Activated naive CD4-positive, alpha-beta T cell (primary cell): ENCODE data around the gene ARHGEF7.

Experiments used
- DNase-seq, 4 experiments: peaks; one replicate each; lab custom pipeline; 2025; lab: John Stamatoyannopoulos, UW

Gene ARHGEF7

DNA sequence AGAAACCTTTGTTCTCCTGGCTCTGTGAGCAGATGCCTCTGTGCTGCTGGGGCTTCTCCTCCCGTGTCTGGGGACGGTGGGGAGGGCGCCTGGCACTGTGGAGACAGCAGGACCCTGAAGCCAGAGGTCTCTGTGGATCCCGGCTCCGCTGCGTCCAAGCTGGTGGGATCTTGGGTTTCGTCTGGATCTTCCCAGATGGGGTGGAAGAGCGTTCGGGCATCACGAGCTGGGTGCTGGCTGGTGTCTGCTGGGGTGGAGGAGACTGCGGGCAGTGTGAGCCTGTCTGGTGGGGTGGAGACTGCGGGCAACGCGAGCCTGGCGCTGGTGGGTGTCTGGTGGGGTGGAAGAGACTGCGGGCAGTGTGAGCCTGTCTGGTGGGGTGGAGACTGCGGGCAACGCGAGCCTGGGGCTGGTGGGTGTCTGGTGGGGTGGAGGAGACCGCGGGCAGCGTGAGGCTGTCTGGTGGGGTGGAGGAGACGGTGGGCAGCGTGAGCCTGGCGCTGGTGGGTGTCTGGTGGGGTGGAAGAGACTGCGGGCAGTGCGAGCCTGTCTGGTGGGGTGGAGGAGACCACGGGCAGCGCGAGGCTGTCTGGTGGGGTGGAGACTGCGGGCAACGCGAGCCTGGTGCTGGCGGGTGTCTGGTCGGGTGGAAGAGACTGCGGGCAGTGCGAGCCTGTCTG lies 211.0 kb downstream of the ARHGEF7 start:
- no peak for DNase-seq

DNA sequence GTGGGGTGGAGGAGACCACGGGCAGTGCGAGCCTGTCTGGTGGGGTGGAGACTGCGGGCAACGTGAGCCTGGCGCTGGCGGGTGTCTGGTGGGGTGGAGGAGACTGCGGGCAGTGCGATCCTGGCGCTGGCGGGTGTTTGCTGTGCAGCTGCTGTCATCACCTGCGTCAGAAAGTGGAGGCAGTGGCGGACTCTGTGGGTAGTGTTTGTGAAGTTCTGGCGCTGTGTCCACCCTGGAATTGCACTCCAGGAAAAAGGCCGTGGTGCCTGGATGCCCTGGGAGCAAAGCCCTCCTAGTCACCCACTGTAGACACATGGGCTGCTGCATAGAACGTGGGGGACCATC lies 211.5 kb downstream of the ARHGEF7 start:
- no peak for DNase-seq

DNA sequence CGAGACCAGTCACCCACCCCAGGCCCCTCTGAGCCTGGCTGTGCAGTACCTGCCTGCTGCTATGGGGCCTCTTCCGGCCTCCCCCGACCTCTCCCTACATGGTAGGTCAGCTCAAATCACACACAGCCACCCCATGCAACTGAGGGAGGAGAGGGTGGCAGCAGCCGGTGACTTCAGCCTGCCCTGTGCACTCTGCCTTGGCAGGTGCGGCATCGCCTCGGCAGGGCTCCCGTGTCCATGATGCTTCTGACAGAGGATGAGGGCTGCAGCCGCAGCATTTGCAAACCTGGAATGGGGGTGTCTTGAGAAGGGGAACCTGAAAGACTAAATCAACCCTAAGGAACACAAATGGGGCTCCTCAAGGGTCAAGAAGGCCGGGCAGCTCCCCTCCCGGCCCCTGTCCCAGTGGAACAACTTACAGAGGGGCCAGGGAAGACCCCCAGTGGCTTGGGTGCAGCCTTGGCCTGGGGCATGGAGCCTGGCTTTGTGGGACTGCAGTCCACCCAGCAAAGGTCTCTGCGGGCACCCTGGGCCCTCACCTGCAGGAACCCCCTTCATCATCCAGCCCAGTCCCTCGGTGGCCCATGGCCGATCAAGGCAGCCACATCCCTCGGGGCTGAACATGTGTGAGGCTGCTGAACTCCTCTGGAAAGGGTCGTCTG lies 212.0 kb downstream of the ARHGEF7 start:
- no peak for DNase-seq

DNA sequence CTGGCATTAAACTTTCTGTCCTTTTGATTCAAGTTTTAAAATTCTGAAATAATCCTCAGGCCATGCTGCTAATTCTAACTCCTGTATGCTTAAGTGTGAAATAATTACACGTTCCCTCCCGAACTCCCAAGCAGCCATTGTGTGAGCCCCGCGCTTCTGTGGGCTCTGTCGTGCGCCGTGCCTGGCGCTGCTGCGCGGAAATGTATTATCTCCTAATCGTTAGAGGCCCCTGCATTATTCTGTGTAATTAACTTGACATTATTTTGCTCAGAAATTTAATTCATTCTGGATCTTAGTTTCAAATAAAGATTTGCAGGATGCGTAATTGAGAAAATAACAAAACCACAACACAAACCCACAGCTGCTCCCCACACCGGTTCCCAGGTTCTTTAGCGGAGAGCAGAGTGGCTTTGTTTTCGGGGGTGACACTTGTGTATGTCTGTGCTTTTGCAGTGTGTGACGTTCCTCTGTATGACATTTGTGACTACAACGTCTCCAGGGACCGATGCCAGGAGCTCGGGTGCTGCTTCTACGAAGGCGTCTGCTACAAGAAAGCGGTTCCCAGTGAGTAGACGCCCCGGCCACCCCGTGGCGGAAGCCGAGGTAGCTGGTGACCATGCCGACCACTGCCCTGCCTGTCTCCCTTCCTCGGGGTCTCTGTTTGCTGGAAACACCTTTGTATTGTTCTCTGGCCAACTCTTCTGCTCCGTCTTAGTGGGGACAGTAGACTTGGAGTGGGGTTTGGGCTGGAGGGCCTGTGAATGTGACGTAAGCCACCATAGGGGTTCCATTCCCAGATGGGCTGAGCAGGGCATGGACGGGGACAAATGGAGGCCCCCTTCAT lies 212.8 kb downstream of the ARHGEF7 start:
- DNase-seq: no peak

DNA sequence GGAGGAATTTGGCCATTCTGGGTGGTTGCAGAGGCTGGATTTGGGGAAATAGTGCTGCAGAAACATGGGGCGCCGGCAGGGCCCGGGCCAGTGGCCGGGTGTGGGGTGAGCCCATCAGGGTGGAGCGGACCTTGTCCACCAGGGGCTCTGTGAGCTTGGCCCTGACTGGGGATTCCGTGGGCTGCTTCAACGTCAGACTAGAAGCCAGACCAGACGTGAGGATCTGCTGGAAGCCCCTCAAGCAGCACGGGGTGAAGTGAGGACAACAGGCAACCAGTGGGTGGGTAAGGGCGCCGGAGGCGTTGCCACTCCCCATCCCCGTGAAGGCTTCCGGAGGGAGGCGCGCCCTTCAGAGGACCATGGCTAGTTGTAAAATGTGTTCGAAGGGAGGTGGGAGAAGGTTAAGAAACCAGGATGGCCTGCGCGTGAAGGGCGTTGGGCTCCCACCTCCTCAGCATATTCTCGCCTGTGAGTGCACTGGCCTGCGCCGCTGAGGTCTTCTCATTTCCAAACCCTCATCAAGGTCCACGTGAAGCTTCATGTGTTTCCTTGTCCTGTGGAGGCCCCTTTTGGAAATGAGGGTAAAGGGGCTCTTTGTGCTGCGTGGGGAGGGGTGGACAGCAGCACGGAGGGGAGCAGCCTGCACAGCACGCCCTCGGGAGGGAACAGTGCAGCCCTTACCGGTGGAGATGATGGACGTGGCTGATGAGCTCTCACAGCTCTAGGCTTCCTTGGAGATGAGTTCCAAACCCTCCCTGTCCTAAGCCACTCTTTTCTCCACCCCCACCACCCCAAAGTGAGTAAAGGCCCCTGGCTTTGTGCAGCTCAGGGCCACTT lies 213.7 kb downstream of the ARHGEF7 start:
- DNase-seq: no peak

DNA sequence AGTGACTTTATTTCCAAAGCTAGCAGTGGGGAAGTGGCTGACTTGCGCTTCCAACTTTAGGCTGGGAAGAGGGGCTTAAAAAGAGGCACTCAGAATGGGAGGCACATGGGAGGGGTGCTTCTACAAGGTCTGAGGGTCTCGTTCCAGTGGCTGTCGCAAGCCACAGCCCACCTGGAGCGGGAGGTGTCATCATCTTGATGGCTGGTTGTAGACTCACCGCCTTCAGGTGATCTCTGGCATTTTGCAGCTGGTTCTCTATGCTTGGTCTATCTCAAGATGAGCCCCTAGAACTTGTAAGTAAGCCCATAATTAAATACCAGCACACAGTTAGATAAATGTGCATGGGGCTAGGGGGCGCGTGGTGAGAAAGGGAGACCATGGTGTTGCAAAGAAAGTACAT lies 214.5 kb downstream of the ARHGEF7 start:
- DNase-seq: no peak

DNA sequence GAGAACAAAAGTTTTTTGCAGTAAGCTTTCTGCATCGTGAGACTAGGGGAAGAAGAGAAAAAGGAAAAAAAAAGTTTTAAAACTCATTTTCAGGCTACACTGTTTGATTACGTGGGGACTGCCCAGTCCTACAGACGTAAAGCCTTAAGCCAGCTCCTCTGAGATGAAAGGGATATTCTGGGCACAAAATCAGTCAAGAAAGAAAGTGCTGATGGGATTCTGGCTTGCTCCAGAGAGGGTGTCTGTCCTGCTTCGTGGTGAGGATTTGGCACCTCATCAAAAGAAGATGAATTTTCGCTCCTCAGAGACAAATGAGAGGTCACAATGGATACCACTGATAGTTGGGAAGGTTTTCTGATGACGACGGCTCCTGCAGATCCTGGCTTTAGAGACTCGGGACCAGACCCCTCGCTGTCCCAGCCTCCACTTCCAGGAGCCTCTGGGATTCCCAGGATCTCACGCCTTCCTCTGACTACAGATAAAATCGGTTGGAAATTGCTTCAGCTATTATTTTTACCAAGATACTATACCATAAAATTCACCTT lies 215.0 kb downstream of the ARHGEF7 start:
- DNase-seq: no peak

DNA sequence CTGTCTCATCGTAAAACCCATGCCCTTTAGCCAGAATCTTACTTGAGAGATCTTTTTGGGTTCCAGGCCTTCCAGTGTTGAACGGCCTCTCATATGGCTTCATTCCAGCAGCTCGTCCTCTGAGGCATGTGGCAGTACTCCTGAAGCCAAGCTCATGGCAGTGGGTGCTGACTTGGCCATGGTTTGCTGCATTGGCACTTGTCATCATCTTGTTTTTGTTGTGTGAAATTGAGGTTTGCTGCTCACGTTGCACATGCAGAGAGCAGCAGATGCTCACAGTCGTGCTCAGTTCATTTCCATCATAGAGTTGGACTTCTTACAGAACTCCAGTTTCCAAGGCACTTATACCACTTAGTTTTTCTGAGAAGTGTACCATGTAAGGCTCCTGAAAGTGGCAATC lies 220.2 kb downstream of the ARHGEF7 start:
- DNase-seq: no peak

DNA sequence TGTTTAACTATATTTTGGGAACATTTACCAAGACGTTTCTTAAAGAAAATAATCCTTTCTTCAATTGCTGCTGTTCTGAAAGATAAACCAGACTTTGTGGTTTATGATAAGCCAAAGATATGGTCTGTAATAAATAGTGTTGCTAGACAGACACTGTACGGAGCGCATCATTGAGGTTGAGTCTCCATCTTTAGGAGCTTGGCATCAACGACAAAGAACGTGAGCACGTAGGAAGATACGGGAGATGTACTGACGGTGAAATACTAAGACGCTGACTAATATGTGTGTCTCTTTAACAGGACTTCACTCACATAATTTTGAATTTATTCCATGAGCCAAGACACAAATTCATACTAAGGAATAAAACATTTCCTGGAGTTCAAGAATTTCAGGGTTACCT lies 221.6 kb downstream of the ARHGEF7 start:
- no peak for DNase-seq

DNA sequence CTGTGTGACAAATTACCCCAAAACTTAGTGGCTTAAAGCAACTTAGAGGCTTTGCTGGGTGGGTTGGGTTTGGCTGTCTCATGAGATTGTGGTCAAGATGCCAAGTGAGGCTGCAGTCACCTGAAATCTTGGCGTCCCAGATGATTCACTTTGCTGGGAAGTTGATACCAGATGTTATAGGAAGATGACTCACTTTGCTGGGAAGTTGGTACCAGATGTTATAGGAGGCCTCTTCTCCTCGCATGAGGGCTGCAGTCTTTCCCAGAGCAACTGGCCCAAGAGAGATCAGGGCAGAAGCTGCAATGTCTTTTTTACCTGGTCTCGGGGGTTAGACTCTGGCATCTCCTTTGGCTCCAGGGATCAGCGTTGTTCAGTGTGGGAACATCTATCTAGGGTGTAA lies 222.1 kb downstream of the ARHGEF7 start:
- DNase-seq: no peak

DNA sequence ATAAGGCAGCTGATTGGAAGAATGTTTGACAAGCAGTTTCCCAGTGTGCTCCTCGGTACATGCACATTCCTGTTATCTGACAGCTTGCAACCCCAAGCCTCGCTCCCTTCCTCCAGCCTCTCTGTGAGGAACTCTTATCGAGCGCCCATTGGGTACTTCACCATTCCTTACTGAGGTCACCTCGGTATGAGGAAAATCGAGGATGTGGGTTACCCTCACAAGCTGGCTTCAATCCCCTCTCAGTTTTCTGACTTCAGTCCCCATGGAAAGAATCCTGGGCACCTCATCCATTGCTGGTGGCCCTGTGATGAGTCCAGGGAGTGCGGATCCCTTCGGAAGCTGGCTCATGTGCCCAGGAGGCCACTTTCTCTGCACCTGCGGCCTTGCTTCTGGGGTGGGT lies 222.6 kb downstream of the ARHGEF7 start:
- no peak for DNase-seq

DNA sequence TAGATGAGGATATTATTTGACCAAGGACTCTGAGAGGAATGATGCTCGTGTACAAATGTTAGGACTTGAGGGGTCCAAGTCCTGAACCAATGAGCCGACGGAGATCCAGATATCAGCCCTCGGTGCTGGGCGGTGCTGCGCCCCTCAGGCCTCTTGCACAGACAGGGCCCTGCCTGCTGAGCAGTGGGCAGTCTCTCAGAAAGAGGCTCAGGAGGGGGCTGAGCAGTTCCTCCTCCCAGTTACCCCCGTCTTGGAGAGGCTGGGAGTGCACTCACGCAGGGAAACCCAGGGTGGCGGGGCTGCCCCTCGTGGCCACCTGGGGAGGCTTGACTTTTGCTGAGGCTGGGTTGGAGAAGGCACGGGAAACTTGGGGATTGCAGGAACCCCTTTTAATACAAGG lies 223.7 kb downstream of the ARHGEF7 start:
- DNase-seq: no peak

DNA sequence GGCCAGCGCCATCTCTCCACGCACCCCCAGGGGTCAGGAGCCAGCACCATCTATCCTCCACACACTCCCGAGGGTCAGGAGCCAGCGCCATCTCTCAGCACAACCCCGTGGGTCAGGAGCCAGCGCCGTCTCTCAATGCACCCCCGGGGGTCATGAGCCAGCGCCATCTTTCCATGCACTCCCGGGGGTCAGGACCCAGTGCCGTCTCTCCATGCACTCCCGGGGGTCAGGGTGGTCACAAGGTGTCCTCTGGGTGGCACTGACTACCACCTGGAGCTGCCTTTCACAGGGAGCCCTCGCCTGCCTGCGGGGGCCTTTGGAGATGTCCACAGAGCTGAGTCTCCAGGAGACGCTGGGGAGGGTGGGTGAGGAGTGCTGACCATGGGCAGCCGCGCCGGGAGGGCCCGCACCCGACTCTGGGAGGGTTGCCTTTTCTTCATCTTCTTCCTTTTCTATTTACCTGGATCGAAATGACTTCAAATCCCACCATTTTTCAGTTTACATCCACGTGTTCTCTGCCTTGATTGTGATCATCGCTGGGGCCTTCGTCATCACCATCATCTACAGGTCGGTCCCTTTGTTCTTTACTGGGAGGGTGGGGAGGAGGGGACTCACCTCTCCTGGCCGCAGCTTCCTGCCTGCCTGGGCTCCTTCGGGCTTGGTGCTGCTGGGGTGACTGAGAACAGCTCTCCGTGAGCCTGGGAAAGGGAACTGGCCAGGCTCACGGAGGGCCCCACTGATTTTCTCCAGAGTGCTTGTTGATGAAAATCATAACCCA lies 224.4 kb downstream of the ARHGEF7 start:
- no peak for DNase-seq

DNA sequence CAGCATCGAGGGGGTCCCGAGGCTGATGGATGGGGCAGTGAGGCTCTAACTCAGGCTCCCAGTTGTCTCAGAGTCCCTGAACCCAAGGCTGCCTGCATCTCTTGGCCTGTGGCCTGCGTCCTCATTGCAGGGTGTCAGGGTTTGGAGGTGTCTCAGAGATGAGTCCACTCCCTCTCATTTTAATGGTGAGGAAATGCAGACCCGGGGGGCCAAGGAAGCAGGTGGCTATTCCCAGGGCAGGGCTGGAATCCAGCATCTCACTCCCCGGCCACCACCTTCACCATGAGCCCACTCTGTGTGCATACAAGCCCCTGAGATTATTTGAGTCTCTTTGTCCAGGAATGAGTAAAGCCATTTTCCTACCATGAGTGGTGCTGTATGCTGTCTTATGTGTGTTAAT lies 226.8 kb downstream of the ARHGEF7 start:
- no peak for DNase-seq

DNA sequence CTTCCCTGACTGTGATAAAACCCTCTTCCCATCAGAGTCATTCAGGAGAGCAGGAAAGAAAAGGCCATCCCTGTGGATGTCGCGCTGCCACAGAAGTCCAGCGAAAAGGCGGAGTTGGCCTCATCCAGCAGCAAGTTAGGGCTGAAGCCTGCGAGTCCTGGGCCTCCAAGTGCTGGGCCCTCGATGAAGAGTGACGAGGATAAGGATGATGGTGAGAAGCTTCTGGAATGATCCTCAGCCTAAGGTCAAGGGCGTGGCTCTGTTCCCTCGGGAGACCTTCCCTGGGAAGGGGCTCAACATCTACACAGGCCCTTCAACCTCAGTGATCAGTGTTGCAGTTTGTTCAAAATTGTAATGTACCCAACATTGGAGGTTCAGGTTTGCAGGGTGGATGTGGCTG lies 227.6 kb downstream of the ARHGEF7 start:
- DNase-seq: no peak

DNA sequence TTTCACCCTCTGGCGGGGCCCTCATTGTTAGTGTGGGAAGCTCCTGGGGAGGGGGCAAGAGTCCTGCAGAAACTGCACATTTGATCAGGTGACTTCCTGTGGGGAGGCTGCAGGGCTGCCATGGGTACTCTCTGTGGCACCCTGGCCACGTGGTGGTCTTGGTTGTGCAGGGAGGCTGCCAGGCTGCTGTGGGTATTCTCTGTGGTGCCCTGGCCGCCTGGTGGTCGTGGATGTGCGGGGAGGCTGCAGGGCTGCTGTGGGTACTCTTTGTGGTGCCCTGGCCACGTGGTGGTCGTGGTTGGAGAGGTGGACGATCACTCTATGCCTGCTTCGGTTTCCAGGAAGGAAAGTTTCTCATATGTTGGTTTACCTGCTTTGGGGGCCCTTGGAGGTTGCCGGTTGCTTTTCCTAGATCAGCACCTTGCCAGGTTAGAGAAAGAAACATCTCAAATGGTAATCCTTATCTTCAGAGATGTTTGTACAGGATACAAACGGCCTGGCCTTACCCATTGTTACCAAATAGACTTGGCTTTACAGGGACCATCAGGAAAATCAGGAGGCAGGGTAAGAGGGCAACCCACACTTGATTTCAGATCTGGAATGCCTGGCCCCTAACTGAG lies 228.2 kb downstream of the ARHGEF7 start:
- no peak for DNase-seq

DNA sequence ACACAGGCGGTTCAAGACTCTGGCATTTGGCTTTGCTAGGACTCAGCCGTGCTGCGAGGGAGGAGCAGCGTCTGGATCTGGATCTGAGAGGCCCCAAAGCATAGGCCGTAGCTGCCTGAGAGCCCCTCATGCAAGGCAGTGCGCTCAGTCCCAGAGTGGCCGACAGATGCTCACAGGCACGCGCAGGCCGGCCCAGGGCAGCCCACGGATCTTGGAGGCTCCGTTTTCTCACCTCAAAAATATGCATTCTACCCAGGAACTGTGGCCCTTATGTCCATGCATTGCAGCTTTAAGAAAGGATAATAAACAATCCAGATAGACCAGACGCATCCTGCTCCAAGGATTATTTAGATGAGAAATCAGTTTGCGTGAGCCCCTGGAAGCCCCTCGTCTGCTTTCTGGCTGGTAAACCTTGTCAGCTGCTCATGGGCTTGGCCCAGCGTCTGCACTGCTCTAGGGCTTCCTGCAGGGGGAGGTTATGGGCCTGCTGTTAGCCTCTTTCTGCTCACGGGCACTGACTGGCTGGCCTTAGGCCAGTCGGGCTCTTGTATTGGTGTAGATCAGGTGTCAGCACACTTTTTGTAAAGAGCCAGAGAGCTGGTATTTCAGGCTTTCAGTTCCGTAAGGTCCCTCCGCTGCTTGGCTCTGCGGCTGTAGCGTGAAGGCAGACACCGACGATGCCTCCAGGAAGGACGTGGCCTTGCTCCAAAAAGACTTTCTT lies 229.5 kb downstream of the ARHGEF7 start:
- no peak for DNase-seq

DNA sequence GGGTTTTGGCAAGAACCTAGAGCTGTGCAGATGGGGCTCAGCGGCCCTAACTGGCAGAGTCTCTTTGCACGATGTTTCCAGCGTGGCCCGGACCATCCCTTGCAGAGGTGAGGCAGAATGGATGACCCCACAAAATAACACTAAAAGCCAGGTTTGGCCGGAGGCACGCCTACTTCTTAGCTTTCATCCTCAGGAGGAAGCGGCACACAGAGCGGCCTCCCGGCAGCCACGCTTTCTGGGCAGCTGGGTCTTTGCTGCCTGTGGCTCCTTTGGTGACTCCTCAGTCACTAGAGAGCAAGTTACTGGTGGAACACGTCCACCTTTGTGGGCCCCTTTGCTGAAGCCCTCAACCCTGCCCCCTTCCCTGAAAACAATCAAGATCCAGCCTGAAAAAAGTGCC lies 230.6 kb downstream of the ARHGEF7 start:
- no peak for DNase-seq

DNA sequence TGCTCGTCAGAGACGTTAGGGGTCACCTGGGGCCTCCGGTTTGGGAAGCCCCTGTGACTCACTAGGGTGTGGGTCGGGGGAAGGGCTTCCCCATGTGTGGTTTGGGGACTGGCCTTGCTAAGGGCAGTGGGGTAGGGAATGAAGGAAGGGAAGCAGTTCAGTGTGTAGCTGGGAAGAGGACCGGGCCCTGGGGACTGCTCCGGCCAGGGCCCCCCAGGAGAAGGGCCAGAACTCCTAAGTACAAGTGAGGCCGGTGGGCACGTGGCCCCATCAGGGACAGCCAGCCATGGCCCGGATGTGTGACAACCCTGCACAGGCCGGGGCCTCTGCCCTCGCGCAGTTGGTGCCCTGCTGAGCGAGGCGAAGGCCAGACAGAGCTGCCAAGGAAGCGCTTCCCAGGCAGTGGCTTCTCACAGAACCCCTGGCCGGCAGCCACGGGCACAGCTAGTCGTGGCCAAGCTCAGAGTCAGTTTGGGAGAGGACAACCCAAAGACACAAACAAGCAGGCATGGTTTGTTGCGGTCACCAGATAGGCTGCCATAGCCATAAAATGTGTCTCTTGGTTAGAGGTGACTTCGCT lies 231.1 kb downstream of the ARHGEF7 start:
- no peak for DNase-seq

DNA sequence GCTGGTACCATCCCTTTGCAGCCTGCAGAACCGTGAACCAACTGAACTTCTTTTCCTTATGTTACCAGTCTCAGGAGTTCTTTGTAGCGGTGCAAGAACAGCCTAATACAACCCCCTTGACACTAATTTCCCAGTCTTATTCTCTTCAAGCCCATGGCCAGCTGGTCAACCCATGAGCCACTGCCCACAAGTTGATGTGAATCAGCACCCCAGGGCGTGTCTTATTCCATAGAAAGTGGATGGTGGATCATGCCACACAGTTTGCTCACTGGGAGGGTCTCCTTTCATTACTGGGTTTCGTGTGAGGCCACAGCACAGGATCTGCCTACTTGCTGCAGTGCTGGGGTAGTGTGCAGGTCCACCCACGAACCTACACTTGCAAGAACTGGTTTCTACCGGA lies 232.3 kb downstream of the ARHGEF7 start:
- DNase-seq: no peak
